HG02759 (cell line): ENCODE data around the gene HMGCS2.
"Not testable (repeated sequence)": the region's sequence is repeated elsewhere in the genome, so short reads cannot be mapped to it uniquely, and the experiment has no call there.

Experiments used
- ATAC-seq: cut with Tn5 transposase; IDR thresholded peaks from one replicate; pipeline ENCODE4 v1.9.1; 2021; ENCODE audit warnings: mild to moderate bottlenecking, moderate library complexity; ENCODE audit not compliant: unreplicated experiment

HMGCS2 gene

GRCh38 chr1:119732465-119733168 is 36.1 kb downstream of the HMGCS2 start:
- no peak for ATAC-seq

DNA sequence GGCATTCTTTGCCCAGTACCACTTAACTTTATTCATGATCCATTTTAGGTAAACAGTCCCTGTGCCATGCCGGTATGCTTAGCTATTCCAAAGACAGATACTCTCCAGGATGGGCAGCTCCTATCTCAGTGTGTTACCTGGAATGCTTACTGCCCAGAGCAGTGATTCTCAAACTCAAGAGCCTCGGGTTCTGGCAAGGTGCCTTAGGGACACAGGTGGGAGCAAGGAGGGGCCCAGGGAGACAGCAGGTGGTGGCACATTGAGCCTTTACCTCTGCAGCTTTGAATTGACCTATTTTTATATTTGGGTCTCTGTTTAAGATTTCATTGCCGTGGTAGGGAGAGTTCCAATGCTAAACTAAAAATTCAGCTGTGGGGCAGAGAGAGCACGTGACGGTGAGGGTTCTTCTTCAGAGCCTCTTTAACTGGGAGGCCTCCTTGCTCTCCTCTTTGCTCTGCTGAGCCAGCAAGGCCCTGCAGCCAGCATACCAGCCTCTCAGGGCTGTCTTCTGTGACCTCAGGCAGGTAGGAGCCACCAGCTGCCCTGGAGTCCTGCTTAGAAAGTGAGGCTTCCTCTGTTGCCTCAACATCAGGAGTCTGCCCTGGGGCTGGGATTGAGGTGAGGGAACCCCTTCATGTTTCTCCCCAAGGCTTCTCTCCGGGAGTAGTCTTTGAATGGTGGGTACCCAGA is 36.8 kb downstream of the HMGCS2 start:
- no peak for ATAC-seq

DNA sequence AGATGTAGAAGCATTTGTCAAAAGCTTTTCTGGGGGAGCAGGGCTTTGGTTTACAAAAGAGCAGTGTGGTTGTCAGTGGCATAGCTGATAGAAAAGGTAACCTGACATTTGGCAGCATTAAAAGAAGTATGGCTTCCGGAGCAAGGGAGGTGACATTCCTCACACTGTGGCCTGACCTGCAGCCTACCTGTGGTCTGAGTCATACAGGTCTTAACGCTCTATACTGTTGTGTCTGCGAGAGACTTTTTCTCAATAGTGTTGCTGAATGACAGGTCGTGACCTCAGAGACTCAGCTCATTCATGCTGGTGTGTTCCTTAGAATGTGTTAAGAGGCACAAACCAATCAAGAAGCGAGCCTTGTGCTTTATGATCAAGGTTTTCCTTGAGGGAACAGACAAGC is 37.6 kb downstream of the HMGCS2 start:
- ATAC-seq: no peak

DNA sequence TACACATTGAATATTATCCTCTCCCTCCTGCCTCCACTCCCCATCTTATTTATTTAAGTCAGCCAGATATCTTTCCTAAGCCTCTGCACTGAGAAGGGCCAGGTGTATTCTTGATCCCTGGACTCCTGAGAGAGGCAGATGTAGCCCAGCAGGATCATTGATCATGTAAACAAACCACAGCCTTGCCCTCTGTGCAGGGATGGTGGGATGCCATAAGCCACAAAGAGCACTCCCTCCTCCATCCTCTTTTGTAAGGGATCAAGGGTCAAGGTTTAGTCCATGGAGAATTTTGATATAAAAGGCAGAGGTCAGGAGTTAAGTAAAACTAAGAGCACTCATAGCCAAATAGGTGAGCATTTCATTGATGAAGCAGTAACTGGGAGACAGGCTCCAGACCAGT is 39.7 kb downstream of the HMGCS2 start:
- ATAC-seq: no peak

GRCh38 chr1:119727991-119728390 is 40.7 kb downstream of the HMGCS2 start:
- ATAC-seq: peak; percentile 70

DNA sequence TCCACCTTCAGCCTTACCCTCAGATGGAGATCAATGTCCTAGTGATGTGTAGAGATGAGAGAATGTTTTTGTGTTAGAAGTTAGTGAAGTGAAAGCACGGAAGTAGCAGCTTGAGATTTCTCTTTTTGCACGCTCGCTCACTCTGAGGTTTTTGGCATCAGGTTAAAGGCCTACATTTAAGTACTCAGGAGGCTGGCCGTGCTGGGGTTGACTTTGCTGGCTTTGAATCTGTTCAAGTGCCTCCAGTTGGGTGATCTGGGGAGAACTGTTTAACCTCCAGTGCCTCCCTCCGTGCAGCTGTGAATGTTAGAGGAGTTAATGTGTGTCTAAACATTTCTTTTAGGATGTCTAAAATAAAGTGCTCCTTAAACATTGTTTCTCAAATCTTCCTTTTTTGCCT is 43.1 kb downstream of the HMGCS2 start:
- ATAC-seq: no peak

DNA sequence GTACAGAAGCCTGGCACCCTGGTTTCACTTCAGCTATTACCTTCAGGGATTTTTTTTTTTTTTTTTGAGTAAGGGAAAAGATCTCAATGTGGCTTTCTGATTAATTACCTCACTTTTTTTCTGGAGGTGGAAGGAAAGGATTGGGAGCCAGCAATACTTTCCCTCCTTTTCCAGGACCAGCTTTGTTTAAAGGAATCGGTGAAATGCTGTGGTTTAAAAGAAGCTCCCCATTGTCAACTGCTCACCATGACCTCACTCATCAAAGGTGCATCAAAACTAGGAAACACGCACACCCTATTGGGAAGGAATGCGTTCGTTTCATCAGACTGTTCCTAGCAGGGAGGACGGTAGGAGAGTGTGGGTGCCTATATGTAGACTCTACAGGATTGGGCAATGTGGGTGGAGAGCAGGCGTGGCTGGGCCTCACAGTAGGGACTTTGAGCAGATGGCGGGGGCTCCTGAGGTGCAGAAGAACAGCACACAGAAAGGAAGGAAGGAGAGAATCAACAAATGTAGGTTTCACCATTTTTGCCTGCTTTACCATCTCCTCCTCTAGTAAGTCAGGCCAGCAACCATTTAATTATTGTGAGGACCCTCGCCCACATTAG is 44.0 kb downstream of the HMGCS2 start:
- ATAC-seq: no peak

DNA sequence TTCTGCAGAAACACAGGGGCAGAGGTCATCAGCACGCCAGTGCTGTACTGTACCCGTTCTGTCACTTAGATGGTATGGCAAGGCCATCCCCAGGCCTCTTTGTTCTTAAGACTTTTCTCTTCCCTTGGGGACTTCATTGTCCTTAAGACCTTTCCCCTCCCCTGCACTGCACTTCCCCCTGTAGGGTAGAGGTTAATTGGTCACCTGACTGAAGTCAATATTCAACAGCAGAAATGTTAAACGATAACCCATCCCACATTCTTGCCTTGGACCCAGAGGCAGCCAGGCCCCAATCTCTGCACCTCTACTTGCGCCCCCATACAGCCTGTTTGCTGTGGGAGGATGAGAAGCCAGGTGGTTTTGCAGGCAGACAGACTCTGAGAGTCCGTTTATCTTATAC is 46.8 kb downstream of the HMGCS2 start:
- ATAC-seq: no peak

DNA sequence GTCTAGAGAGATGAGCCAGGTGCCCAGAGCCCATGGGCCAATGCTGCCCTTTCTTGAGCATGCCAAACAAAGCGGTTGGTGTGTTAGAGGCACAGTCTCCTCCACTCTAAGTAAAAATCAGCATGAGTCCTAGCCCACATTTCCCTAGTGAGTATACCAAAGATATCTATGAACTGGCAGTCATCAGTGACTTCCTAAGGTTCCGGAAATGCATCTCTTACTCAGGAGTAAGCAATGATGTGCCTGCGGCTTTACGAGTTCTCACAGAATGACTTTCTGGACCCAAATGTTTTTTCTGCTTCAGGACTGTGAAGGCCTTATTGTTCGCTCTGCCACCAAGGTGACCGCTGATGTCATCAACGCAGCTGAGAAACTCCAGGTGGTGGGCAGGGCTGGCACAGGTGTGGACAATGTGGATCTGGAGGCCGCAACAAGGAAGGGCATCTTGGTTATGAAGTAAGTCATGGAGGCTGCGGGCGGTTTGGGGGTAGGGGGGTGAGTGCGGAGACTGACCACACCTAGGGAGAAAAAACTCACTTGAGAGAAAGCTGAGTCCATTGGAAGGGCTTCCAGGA is 47.8 kb downstream of the HMGCS2 start:
- ATAC-seq: no peak

DNA sequence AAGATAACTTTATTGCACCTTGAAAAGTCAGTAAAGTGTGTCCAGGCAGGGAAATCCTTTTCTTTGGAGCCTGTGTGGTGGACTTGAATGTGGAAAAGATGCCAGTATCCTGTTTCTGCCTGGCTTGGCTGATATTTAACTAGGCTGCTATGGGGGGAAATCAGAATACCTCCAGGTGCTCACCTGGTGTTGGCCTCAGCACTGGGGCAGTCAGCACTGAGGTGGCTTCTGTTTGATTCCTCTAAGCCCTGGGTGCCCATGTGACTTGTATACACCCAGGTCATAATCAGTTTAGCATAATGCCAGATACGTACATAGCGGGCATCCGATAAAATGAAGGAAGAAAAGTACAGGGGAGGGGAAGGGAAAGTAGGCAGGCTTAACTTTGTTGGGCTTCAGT is 49.7 kb downstream of the HMGCS2 start:
- no peak for ATAC-seq

DNA sequence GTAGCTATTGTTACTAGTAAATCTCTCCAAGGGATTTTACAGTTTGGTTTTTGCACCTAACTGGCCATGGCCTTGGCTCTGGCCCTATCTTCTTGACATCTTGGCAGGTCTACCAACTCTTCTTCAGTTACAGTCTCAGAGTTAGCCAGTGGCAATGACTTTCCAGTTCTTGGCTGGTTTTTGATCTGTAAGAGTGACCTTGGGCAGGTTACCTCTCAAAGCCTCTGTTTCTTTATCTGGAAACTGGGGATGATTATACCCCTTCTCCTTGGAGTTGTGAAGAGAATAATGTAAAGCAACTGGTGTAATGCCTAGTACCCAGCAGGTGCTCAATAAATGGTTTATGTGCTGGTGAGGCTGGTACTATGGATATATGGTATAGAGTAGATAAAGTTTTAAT is 50.3 kb downstream of the HMGCS2 start:
- ATAC-seq: no peak

- ATAC-seq: no peak
Measured at GRCh38 chr1:119715542-119715941, 53.2 kb downstream of the HMGCS2 start.

- ATAC-seq: no peak
Measured at GRCh38 chr1:119714583-119714982, 54.1 kb downstream of the HMGCS2 start.

- ATAC-seq: no peak
Measured at GRCh38 chr1:119713749-119714456, 54.8 kb downstream of the HMGCS2 start.

DNA sequence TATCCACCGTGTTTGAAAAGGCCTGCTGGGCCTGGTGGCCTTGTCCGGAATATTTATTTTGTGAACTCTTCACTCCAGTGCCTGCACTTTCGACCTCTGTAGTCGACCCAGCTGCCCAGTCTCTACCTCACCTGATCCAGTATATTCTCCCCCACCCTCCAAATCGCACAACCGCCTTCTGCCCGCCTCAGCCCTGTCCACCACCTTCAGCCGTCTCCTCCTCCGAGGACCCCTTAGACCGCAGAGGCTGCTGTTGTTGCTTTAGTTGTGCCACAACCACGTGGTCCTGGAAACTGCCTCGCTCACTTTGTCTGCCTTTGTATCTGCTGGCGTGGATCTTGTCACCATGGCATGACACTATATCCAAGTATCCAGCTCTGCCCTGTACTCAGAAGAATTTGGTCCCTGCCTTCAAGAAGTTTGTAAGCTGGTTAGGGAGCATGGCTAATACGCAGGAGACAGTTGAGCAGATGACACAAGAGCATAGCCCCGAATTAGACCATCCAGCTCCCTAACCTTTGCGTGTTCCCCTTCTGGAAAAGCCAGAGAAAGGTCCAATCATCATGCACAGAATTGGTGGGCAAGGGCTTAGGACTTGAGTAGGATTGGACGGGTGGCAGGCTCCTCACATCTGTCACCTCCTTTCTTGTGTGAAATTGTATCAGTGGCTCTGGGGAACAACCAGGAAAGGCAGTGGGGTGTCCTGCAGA is 55.5 kb downstream of the HMGCS2 start:
- no peak for ATAC-seq

DNA sequence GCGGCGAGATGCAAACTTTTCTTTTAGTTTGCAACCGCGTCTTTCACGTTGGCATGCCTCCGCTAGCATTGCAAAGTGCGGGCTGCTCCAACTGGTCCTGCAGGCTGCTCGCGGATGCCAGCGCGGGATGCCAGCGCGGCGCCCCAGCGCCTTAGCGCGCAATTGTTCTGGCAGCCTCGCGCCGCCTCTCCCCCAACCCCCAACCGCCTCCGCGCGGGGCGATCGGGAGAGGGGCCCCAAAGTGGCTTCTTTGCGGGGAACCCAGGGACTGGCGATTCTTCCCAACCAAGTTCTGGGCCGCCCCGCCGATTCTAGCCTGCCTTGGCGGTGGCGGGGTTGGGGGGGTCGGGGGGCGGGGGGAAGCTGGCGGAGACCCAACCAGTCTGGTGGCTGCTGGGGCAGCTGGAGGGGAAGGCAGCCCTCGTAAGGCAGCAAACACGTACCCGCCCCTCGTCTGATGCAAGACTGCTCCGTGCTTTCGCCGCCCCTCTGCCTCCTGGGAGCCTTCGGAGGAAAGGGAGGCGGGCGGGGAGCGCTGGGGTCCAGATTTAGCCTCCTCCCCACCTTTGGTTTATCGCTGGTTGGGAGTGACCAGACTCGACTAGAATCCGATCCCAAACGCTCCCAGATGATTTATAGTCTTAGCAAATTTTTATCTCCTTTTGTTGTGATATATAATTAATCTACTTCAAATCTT is 56.2 kb downstream of the HMGCS2 start:
- peak; percentile 50 for ATAC-seq

DNA sequence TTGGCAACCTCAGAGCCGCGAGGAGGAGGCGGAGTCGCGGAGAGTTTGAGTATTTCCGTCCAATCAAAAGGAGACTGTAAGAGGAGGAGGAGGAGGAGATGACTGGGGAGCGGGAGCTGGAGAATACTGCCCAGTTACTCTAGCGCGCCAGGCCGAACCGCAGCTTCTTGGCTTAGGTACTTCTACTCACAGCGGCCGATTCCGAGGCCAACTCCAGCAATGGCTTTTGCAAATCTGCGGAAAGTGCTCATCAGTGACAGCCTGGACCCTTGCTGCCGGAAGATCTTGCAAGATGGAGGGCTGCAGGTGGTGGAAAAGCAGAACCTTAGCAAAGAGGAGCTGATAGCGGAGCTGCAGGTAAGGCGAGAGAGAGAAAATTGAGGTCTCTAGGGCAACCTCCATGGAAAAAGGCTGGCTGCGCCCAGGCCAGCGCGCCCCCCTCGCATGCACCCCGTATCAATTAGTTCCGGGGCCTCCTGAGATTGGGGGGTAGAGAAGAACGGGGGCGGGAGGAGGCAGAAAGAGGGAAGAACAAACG is 56.8 kb downstream of the HMGCS2 start, which contains the start of gene PHGDH:
TSS of gene PHGDH (plus strand) at position 131 of the 538 bp plus-strand sequence. CDS start at position 220, 89 bp downstream.
- ATAC-seq: peak; percentile 87

DNA sequence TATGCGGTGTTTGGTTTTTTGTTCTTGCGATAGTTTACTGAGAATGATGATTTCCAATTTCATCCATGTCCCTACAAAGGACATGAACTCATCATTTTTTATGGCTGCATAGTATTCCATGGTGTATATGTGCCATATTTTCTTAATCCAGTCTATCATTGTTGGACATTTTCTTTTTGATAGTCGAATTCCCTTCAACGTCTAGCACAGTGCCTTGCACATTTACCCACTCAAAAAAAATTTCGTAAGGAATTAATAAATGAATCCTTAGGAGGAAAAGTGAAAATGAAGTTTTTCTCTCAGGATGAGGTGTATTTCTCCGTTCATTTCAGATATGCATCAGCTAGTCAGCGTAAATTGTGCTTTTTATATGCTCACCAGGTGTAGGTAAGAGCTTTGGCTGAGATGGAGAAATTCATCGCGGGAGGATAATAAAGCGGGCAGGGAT is 57.3 kb downstream of the HMGCS2 start:
- not testable (repeated sequence) for ATAC-seq

GRCh38 chr1:119706599-119706998 is 62.1 kb downstream of the HMGCS2 start:
- not testable (repeated sequence) for ATAC-seq
